Measurements from ENCODE around the gene PTPN3. TPM values are rescaled to one million over a fixed set of nuclear protein-coding genes. Genes with fewer than 3 reads are reported as not detected.

The PTPN3 gene
- total RNA-seq, 1 experiment from 2014 or later: 20.2 TPM

- POLR2A ChIA-PET (ENCODE audit: unreplicated experiment): no interaction called here
- Histone ChIP-seq H3K9me2 (ENCODE audit: insufficient read depth) (no peaks in the 10 kb centered on the region), H2AFZ (no peak overlapping the region), H3K27me3 (ENCODE audit: insufficient read depth, low read depth) (no peaks in the 10 kb centered on the region), H4K20me1 (ENCODE audit: insufficient read depth) (no peaks in the 10 kb centered on the region), H3K27ac (peak overlapping the region; percentile 97; the same call in 1 of the 2 replicates), H3K4me1 (replicated peaks; ENCODE audit: insufficient read depth) (peaks cover 35% of the 10 kb centered on the region), H3F3A (ENCODE audit: insufficient read depth, low read depth) (peaks cover 42% of the 10 kb centered on the region), H3K79me2 (ENCODE audit: low read depth) (peaks cover 11% of the 10 kb centered on the region), H3K36me3 (ENCODE audit: low read depth) (peaks cover 32% of the 10 kb centered on the region), H3K4me2 (no peak overlapping the region), H3K9me3 (ENCODE audit: insufficient read depth, low read depth) (no peaks in the 10 kb centered on the region), H3K4me3 (no peak overlapping the region)
- TF ChIP-seq CTCF (conservative IDR thresholded peaks at IDR 0.05): no peak
- no peak for TF ChIP-seq EZH2 (IDR thresholded peaks at IDR 0.05; ENCODE audit: low read depth)
- intact Hi-C loops (cut with micrococcal nuclease; ENCODE audit: unreplicated experiment): no loop called here
- no peak for DNase-seq
- CTCF ChIA-PET: no interaction called here
- no TSS peak for BruUV-seq (replicated peaks)
Observed at GRCh38 chr9:109455391-109455790, 42.7 kb downstream of the PTPN3 start.

- H3K4me2 ChIP-seq: no peak overlapping the region
- no peaks in the 10 kb centered on the region for H3K9me2 ChIP-seq (ENCODE audit: insufficient read depth)
- H3K79me2 ChIP-seq (ENCODE audit: low read depth): peaks cover 11% of the 10 kb centered on the region
- peak overlapping the region; percentile 97 for H3K27ac ChIP-seq
- TF ChIP-seq EZH2 (IDR thresholded peaks at IDR 0.05; ENCODE audit: low read depth) (no peak), CTCF (conservative IDR thresholded peaks at IDR 0.05) (no peak)
- no TSS peak for BruUV-seq (replicated peaks)
- intact Hi-C loops (cut with micrococcal nuclease; ENCODE audit: unreplicated experiment): loop anchor here (5.0 kb wide), 2 partner anchors 107 to 363 kb away; no protein-coding TSS in a partner anchor
- CTCF ChIA-PET: interaction anchor here (0.5 to 1.6 kb wide), 2 partner anchors 14 to 16 kb away, joined by 4 to 6 read pairs; no protein-coding TSS in a partner anchor
- DNase-seq: no peak
- no peaks in the 10 kb centered on the region for H3K9me3 ChIP-seq (ENCODE audit: insufficient read depth, low read depth)
- POLR2A ChIA-PET (ENCODE audit: unreplicated experiment): no interaction called here
- no peak overlapping the region for H3K4me3 ChIP-seq
- peaks cover 35% of the 10 kb centered on the region for H3K36me3 ChIP-seq (ENCODE audit: low read depth)
- no peak overlapping the region for H2AFZ ChIP-seq
- H4K20me1 ChIP-seq (ENCODE audit: insufficient read depth): no peaks in the 10 kb centered on the region
- peaks cover 42% of the 10 kb centered on the region for H3F3A ChIP-seq (ENCODE audit: insufficient read depth, low read depth)
- no peaks in the 10 kb centered on the region for H3K27me3 ChIP-seq (ENCODE audit: insufficient read depth, low read depth)
- H3K4me1 ChIP-seq (replicated peaks; ENCODE audit: insufficient read depth): peaks cover 35% of the 10 kb centered on the region
Observed at GRCh38 chr9:109454601-109455155, 43.4 kb downstream of the PTPN3 start.

- intact Hi-C loops (cut with micrococcal nuclease; ENCODE audit: unreplicated experiment): loop anchor here (5.0 kb wide), 2 partner anchors 107 to 363 kb away; no protein-coding TSS in a partner anchor
- H3K4me3 ChIP-seq: no peak overlapping the region
- H3K36me3 ChIP-seq (ENCODE audit: low read depth): peaks cover 33% of the 10 kb centered on the region
- TF ChIP-seq EZH2 (IDR thresholded peaks at IDR 0.05; ENCODE audit: low read depth) (no peak), CTCF (conservative IDR thresholded peaks at IDR 0.05) (no peak)
- 0 out of 2 replicates have a peak overlapping the region, but pooled peaks have one; percentile 67 for H3K4me2 ChIP-seq
- BruUV-seq (replicated peaks): no TSS peak
- H3K9me3 ChIP-seq (ENCODE audit: insufficient read depth, low read depth): no peaks in the 10 kb centered on the region
- H3K9me2 ChIP-seq (ENCODE audit: insufficient read depth): no peaks in the 10 kb centered on the region
- H3K4me1 ChIP-seq (replicated peaks; ENCODE audit: insufficient read depth): peaks cover 35% of the 10 kb centered on the region
- H4K20me1 ChIP-seq (ENCODE audit: insufficient read depth): no peaks in the 10 kb centered on the region
- H3K27ac ChIP-seq: peak overlapping the region; percentile 97
- POLR2A ChIA-PET (ENCODE audit: unreplicated experiment): interaction anchor here (0.5 to 0.6 kb wide), 4 partner anchors 23 to 824 kb away, joined by 3 to 20 read pairs (median 4); no protein-coding TSS in a partner anchor
- no peak for DNase-seq
- H2AFZ ChIP-seq: no peak overlapping the region
- H3K79me2 ChIP-seq (ENCODE audit: low read depth): peaks cover 11% of the 10 kb centered on the region
- peaks cover 37% of the 10 kb centered on the region for H3F3A ChIP-seq (ENCODE audit: insufficient read depth, low read depth)
- CTCF ChIA-PET: interaction anchor here (0.7 to 1.6 kb wide), 3 partner anchors 11 to 102 kb away, joined by 3 to 7 read pairs (median 6); no protein-coding TSS in a partner anchor
- H3K27me3 ChIP-seq (ENCODE audit: insufficient read depth, low read depth): no peaks in the 10 kb centered on the region
Observed at GRCh38 chr9:109454041-109454440, 44.1 kb downstream of the PTPN3 start.
